RWPE2 (cell line): ENCODE data around the gene CDCA3.

Source experiments
- ATAC-seq: fragments of 200-7000 bp; cut with Tn5 transposase; 3 replicates; pipeline ENCODE4 v1.9.1; 2021; ENCODE audit warnings: low read depth
- DNase-seq: peaks from one replicate; pipeline ENCODE4 v3.0.0-alpha.2; 2020; ENCODE audit warnings: low spot score
- H3K27ac ChIP-seq: fragments of 450-650 bp; 2 replicates; pipeline ENCODE4 v1.5.1; 2017; ENCODE audit warnings: mild to moderate bottlenecking; ENCODE audit not compliant: poor library complexity, severe bottlenecking
- H3K27me3 ChIP-seq: fragments of 250-450 bp; sonication (Bioruptor Pico); 2 replicates; pipeline ENCODE4 v1.5.1; 2021; ENCODE audit warnings: mild to moderate bottlenecking, moderate library complexity; ENCODE audit not compliant: insufficient read depth, poor library complexity, severe bottlenecking
- H3K36me3 ChIP-seq: fragments of 250-450 bp; sonication (Bioruptor Pico); 2 replicates; pipeline ENCODE4 v1.5.1; 2020; ENCODE audit warnings: low read depth, mild to moderate bottlenecking, moderate library complexity
- H3K4me1 ChIP-seq: fragments of 250-450 bp; sonication (Bioruptor Pico); 2 replicates; pipeline ENCODE4 v1.5.1; 2021; ENCODE audit warnings: mild to moderate bottlenecking, moderate library complexity; ENCODE audit not compliant: insufficient read depth, poor library complexity, severe bottlenecking
- H3K4me3 ChIP-seq: fragments of 250-450 bp; sonication (Bioruptor Pico); 2 replicates; pipeline ENCODE4 v1.5.1; 2021; ENCODE audit warnings: mild to moderate bottlenecking, moderate library complexity; ENCODE audit not compliant: severe bottlenecking
- H3K9me3 ChIP-seq: fragments of 250-450 bp; sonication (Bioruptor Pico); 2 replicates; pipeline ENCODE4 v1.5.1; 2021; ENCODE audit warnings: mild to moderate bottlenecking, moderate library complexity; ENCODE audit not compliant: severe bottlenecking
- CTCF ChIP-seq: fragments of 450-650 bp; IDR thresholded peaks from one replicate; pipeline ENCODE4 v1.5.1; 2017; ENCODE audit warnings: mild to moderate bottlenecking, moderate library complexity; ENCODE audit not compliant: poor library complexity, severe bottlenecking

CDCA3 gene

GRCh38 chr12:6860942-6861341 is 9.9 kb upstream of the CDCA3 start:
- no peak overlapping the region for H3K4me3 ChIP-seq
- DNase-seq (no peak), ATAC-seq (no peak)
- no peaks in the 10 kb centered on the region for H3K9me3 ChIP-seq
- no peak overlapping the region for H3K27ac ChIP-seq
- no peak for TF ChIP-seq CTCF
- no peaks in the 10 kb centered on the region for H3K27me3 ChIP-seq
- peaks cover 62% of the 10 kb centered on the region for H3K36me3 ChIP-seq
- no peaks in the 10 kb centered on the region for H3K4me1 ChIP-seq

GRCh38 chr12:6860116-6860515 is 9.0 kb upstream of the CDCA3 start:
- TF ChIP-seq CTCF, result no peak
- Histone ChIP-seq H3K27me3 (no peaks in the 10 kb centered on the region), H3K4me3 (no peak overlapping the region), H3K9me3 (no peaks in the 10 kb centered on the region), H3K36me3 (peaks cover 67% of the 10 kb centered on the region), H3K4me1 (no peaks in the 10 kb centered on the region), H3K27ac (no peak overlapping the region)
- no peak for ATAC-seq
- no peak for DNase-seq

- Histone ChIP-seq H3K9me3 (no peaks in the 10 kb centered on the region), H3K36me3 (peaks cover 56% of the 10 kb centered on the region), H3K4me1 (no peaks in the 10 kb centered on the region), H3K27ac (no peak overlapping the region), H3K27me3 (no peaks in the 10 kb centered on the region), H3K4me3 (no peak overlapping the region)
- ATAC-seq (no peak), DNase-seq (no peak)
- TF ChIP-seq CTCF, result no peak
These were observed 7.7 kb upstream of the CDCA3 start for GRCh38 chr12:6858799-6859198.

- Histone ChIP-seq H3K27ac (no peak overlapping the region), H3K4me1 (no peaks in the 10 kb centered on the region), H3K36me3 (peaks cover 47% of the 10 kb centered on the region), H3K4me3 (no peak overlapping the region), H3K9me3 (no peaks in the 10 kb centered on the region), H3K27me3 (no peaks in the 10 kb centered on the region)
- no peak for TF ChIP-seq CTCF
- ATAC-seq, result no peak
- DNase-seq, result no peak
These were observed 4.2 kb upstream of the CDCA3 start for GRCh38 chr12:6855322-6855721.

- Histone ChIP-seq H3K4me1 (no peaks in the 10 kb centered on the region), H3K36me3 (peaks cover 47% of the 10 kb centered on the region), H3K4me3 (no peak overlapping the region), H3K27ac (no peak overlapping the region), H3K27me3 (no peaks in the 10 kb centered on the region), H3K9me3 (no peaks in the 10 kb centered on the region)
- TF ChIP-seq CTCF, result no peak
- DNase-seq, result no peak
- no peak for ATAC-seq
These were observed 3.0 kb upstream of the CDCA3 start for GRCh38 chr12:6854036-6854435.
